Tongue (tissue), 3 donors: Measurements from ENCODE around the gene ACOT6. TPM values are rescaled to one million over a fixed set of nuclear protein-coding genes. Genes with fewer than 3 reads are reported as not detected.
"Not testable (repeated sequence)": the region's sequence is repeated elsewhere in the genome, so short reads cannot be mapped to it uniquely, and the experiment has no call there.

Experiments
- DNase-seq: peaks from one replicate; pipeline ENCODE4 v3.0.0-alpha.2; 2015
- small RNA-seq: library from RNA; depleted of rRNA; stranded (forward); fragments of <200 nt; gene quantifications from one replicate; pipeline ENCODE3, GENCODE V24; 2014; ENCODE audit warnings: low replicate concordance
- total RNA-seq: library from RNA; depleted of rRNA; stranded (reverse); fragments of >200 nt; gene quantifications from one replicate; pipeline ENCODE4 v1.2.3, GENCODE V29; 2014

The ACOT6 gene
- total RNA-seq, 1 donor from 2014 or later = not detected

GRCh38 chr14:73651005-73651404 is 38.7 kb downstream of the ACOT6 start:
- no peak for DNase-seq

GRCh38 chr14:73655851-73656250 is 43.5 kb downstream of the ACOT6 start:
- DNase-seq = no peak

- not testable (repeated sequence) for DNase-seq
Observed at GRCh38 chr14:73659202-73659601, 46.9 kb downstream of the ACOT6 start.

GRCh38 chr14:73660511-73660910 is 48.2 kb downstream of the ACOT6 start:
- DNase-seq = no peak

- peak; percentile 30 for DNase-seq
Observed at GRCh38 chr14:73661872-73662271, 49.6 kb downstream of the ACOT6 start.

GRCh38 chr14:73662487-73662943 is 50.2 kb downstream of the ACOT6 start:
- peak; percentile 19 for DNase-seq

GRCh38 chr14:73663548-73664212 is 51.4 kb downstream of the ACOT6 start:
- DNase-seq = no peak

GRCh38 chr14:73665130-73665529 is 52.8 kb downstream of the ACOT6 start:
- DNase-seq = no peak

GRCh38 chr14:73666583-73666982 is 54.3 kb downstream of the ACOT6 start:
- DNase-seq = no peak

- no peak for DNase-seq
Observed at GRCh38 chr14:73667854-73668253, 55.5 kb downstream of the ACOT6 start.

Small RNA genes within 50 kb of the gene (small RNA-seq; reads per million reads assigned to genes)
- gene RNU6-240P = not detected

Other genes with a start within 250 kb of the ACOT6 start
- 38.9 TPM for gene NUMB, start 154.0 kb upstream of the ACOT6 start, total RNA-seq
- gene RIOX1, start 121.6 kb upstream of the ACOT6 start, total RNA-seq = 11.9 TPM
- 8.3 TPM for gene ACOT1, start 75.4 kb upstream of the ACOT6 start, total RNA-seq
- gene HEATR4, start 53.6 kb upstream of the ACOT6 start, total RNA-seq = 0.51 TPM
- gene ACOT2, start 43.3 kb upstream of the ACOT6 start, total RNA-seq = 45.7 TPM
- gene ACOT4, start 20.6 kb upstream of the ACOT6 start, total RNA-seq = not detected
- gene DNAL1, start 32.5 kb downstream of the ACOT6 start, total RNA-seq = 7.4 TPM
- gene PNMA1, start 101.9 kb downstream of the ACOT6 start, total RNA-seq = 20.9 TPM
- 7.5 TPM for gene PTGR2, start 239.3 kb downstream of the ACOT6 start, total RNA-seq